Cerebellar nuclear complex (tissue), 1 donor: ENCODE data around the gene WEE2.

Source experiments
- DNase-seq, 2 experiments: peaks; one replicate each; lab custom pipeline; 2025; lab: John Stamatoyannopoulos, UW

Gene WEE2

DNA sequence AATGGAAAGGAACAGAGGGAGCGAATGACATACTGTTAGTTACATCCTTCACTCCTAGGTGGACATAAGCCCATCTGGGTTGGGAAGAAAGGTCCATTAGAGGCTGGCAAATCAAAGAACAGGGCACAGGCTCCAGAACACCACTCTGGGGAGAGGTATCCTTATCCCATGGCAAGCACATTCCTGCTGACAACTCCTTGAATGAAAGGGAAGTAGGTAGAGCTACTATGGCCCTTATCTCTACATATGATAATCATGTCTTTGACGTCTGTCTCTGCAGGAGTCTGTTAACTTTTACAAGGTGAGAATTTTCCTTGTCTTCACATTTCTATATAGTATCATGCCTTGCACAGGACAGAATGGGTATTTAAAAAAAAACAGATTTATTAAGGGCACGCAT, 16.6 kb upstream of the WEE2 start:
- DNase-seq, result no peak

GRCh38 chr7:141691961-141692360, 16.2 kb upstream of the WEE2 start:
- no peak for DNase-seq

- no peak for DNase-seq
These were observed 15.1 kb upstream of the WEE2 start for GRCh38 chr7:141693082-141693481.

DNA sequence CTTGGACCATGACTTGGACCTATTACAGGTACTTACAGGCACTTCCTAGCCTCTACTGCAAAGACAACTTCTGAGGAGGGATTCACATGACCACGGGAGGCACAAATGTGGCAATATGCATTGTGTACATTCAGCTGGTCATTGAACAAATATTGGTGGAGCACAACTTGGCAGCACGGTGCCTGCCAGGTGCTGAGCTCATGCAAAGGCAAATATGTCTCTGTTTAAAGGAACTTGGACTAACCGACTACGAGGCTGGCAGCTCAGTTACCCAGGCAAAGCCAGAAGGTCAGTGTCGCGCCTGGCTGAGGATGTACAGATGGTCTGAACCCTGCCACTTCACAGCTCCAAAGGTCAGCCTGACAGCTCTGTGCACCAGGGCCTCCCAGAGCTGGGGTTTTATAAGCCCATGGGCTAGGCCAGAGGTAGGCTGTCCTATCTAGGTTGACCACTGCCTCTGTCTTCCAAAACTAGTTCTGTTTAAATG, 12.3 kb upstream of the WEE2 start:
- no peak for DNase-seq

DNA sequence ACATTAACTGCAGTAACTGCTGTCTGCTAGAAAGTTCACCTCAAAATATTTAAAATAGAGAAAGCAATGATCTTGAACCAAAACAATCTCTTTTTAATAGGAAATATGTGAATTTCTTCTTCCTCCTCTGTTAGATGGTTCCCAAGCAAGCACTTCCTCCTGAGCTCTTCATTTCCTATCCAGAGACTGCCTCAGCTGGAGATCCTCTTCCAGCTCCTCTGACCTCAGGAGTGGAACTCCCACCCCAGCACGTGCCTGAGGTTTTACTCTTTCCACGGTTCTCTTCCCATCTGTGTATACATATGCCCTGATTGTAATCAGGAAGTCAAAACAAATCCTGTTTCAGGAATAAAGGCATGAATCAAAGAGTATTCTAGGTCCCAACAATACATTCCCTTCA, 11.8 kb upstream of the WEE2 start:
- no peak for DNase-seq

- no peak for DNase-seq
These were observed 10.8 kb upstream of the WEE2 start for GRCh38 chr7:141697211-141697871.

- no peak for DNase-seq
These were observed 9.7 kb upstream of the WEE2 start for GRCh38 chr7:141698247-141699015.

DNA sequence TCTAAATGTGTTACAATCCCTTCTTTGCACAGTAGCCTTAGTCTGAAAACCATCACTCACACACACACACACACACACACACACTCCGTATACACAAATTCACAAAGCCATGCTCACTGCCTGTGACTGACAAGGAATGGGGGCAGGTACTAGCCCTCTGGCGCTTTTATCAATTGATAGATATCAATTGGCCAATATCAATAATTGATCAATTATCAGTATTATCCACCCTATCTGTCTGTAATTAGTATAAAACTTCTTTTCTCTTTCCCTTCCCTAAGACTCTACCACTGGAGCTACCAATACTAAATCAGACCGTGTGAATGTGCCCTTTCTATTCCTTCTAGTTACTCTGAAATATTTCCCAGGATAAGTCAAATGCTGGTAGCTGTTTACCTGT, 8.3 kb upstream of the WEE2 start:
- DNase-seq, result no peak

- no peak for DNase-seq
These were observed 7.8 kb upstream of the WEE2 start for GRCh38 chr7:141700296-141700847.

GRCh38 chr7:141700848-141701371, 7.2 kb upstream of the WEE2 start:
- DNase-seq, result no peak

DNA sequence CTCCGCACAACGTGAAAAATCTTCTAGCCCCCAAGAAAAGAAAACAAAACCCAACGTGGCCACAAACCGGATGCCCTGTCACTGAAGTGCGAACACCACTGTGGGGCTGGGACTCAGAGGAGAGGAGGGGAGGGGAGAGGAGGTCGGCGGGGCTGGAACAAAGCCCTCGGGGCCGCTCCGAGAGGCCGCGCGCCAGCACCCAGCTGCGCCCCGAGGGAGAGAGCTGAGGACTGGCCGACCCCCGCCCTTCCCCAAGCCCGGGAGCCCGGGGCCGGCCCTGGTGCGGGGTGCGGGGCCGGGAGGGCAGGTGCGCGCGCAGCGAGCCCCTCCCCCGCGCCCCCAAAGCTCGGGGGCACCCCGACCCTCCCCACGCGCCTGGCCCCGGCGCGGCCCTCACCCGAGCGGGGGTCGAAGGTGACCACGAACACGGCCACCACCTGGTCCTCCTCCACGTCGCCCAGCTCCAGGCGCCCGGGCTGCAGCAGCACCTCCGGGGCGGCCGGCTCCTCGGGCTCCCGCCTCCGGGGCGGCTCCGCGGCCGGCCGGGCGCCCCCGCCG, 6.6 kb upstream of the WEE2 start:
- DNase-seq, result no peak

DNA sequence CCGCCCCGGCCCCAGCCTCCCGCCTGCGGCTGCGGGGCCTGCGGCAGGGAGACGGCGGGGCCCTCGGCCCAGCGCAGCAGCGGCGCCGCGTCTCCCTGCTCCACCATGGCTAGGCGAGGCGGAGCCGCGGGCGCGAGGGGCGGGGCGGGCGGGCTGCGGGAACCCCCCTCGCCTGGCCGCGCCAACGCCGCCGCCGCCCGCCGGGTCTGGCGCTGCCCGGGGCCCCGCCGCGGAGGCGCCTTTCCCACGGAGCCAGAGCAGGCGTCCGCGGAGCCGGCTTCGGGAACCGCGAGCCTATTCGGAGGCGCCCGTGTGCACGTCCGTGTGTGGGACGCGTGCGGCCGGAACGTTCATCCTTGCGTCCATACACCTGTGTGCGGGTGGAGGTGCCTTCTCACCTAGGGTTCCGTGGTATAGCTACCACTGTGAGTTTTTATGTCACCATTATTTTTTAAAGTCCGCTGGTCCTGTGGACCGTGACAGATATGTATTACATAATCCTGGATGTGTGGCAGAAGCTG, 6.0 kb upstream of the WEE2 start, which contains the start of gene DENND11:
TSS of gene DENND11 (minus strand) at position 120 of the 521 bp plus-strand sequence. CDS start at position 107, 13 bp downstream.
- no peak for DNase-seq

DNA sequence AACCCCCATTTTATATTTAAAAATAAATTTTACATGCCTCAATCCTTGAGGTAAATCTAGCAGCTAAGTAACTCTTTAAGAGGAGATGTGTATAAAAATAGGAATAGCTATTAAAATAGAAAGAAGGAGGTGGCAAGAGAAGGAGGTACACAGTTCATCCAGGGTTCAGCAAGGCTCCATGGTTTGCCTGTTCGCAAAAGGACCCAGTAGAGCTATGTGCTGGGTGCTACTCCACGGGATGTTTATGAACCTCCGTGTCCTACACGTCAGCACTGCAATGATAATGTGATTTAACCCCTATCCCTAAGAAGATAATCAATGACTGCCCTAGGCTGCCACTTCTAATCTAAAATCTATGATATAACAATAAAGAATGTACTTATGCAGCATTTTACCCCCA, 5.3 kb upstream of the WEE2 start:
- DNase-seq, result no peak

GRCh38 chr7:141704112-141704511, 4.0 kb upstream of the WEE2 start:
- DNase-seq, result no peak

DNA sequence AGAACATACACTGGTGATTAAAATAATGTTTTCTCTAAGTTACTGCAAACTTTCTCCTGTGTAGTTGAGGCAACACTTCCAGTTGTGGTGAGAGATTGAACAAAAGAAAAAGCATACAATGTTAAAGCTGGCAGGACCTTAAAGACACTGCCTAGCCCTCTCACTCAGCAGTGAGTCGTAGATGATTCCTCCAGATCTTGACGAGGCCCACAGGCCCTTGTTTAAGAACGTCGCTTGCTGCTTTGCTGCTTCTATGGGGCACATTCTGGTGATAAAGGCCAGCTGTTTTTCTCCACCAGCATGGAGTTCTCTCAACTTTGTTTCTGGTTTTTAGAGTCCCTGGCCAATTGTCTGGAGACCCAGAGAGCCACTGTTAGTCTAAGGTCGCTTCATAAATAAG, 3.4 kb upstream of the WEE2 start:
- DNase-seq, result no peak

DNA sequence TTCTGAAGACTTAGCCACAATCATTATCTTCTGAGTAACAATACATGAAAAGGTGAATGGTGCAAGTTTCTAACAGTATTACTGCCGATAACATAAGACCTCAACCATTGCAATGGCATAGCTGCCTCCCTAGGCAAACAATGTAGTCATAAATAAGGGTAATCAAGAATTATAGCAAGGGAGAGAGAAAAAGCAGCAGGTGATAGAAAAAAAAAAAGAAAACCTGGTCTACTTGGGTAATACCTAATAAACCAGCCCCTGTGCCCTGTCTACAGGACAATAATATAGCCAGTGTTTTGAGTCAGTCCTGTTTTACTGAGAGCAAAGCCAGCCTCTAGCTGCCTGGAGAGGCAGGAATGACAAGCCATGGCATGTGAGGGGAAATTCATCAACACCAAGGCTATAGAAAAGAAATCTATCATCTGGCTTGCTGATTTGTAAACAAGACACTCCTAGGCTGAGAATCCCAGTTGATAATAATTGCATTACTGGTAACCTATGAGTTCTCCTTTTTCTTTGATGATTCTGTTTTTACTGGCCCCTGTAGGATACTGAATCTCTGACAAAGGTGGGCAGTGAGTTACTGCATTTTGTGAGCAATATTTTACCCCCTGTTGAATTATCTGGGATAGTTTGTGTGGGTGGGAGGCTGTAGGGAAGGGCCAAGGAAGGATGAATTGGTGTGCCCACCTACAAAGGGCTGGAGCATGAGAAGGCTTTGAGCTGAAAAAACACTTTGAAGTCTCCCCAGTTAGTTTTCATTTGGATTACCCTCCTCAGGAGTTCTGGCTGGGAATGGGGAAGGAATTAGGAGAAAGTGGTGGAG, 1.7 kb upstream of the WEE2 start:
- DNase-seq, result no peak

DNA sequence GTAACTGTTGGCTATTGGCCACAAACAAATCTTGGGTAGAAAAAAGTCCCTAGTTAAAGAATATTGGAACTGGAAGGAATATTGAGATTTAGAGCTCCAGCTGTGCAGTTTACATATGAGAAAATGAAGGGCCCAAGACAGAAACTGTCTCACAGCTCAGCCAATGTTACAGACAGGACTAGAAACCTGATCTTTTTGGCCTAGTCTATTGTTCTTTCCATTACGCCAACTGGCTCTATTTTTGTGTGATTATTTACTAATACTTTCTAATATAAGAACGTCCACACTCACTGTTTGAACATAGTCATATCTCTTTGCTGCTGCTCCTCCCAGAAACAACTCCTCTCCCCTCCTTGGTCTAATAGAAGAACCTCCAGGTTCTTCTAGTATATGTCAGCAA, 1.2 kb downstream of the WEE2 start:
- DNase-seq, result no peak

DNA sequence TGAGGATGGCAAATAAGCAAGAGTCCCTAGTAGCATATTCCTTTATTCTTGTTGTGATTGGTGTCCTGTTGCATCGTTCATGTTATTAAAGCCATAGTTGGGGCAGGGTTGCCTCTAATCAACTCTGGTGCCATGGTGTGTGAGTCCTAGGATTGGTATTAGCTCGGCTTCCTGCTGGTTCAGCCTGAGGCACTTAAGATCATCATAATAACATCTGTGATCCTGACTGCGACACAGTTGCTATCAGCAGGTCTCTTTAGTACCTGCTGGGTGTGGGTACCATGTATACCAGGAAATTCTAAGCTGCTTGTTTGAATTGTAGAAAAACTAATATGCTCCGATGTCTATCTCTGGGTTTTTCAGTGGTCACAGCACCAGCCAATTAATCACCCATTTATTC, 1.6 kb downstream of the WEE2 start:
- DNase-seq, result no peak

GRCh38 chr7:141710301-141710700, 2.1 kb downstream of the WEE2 start:
- DNase-seq, result no peak

DNA sequence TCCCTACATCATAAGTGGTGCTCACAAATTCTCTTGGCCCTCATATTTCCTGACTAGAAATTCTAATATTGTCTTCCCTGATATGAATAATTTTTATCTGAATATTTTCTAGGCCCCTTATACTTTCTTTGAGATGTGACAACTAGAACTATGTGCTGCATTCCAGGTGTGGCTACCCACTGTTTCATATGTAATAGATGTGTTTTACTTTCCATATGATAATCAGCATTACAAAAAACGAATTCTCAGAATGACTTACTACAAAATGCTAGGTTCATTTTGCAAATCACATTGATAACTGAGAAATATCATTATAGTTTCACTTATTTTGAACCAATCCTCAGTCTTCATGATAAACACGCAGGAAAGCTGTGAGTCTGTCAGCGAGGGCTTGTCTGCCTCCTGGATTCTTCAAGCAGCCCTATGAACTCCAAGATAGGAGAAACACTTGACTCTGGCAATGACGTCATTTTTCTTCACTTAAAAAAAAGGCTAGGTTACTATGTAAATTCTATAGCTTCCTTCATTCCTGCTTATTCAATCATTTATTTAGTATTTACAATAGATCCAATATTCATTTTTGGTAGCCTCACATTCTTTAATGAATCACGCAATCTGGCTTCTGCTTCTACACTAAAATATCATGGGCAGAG, 4.6 kb downstream of the WEE2 start:
- DNase-seq, result no peak

DNA sequence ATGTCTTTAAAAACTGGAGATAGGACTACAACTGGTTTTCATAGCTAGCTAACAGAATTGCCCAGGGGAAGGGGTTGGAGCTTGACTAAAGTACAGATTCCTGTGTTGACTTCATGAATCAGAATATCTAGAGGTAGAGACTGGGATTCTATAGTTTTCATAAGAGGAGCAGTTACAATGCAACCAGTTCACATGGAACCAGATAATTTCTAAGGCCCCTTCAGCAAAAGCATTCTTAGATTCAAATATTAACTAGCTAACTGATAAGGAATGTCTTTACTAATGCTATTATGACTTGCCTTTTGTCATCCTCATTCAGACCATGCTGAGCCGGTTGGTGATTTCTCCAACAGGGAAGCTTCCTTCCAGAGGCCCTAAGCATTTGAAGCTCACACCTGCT, 5.7 kb downstream of the WEE2 start:
- DNase-seq, result no peak
